SK-N-SH (cell line): Measurements from ENCODE around the gene PFKFB2. TPM values are rescaled to one million over a fixed set of nuclear protein-coding genes. Genes with fewer than 3 reads are reported as not detected.

Source experiments
- CTCF ChIA-PET: fragments of 300-600, 350-600 bp; formaldehyde crosslinking; extraction: SDS; loops from one replicate; lab custom pipeline; 2021; lab: Yijun Ruan, JAX
- POLR2A ChIA-PET: fragments of 350-600 bp; sonication (Branson Sonifier 250); formaldehyde crosslinking; extraction: SDS; loops from one replicate; lab custom pipeline; 2020; ENCODE audit warnings: antibody characterized with exemption, inconsistent platforms; lab: Yijun Ruan, JAX
- DNase-seq: peaks from one replicate; pipeline ENCODE4 v3.0.0; 2012
- H2AFZ ChIP-seq: fragments of 200-600 bp; sonication (generic); 2 replicates; pipeline ENCODE4 v1.8.1; 2016; ENCODE audit warnings: antibody characterized with exemption, mild to moderate bottlenecking, low read depth
- H3F3A ChIP-seq: fragments of 200-600 bp; sonication (generic); replicated peaks from 2 replicates; pipeline ENCODE3; 2016; ENCODE audit warnings: antibody characterized with exemption, mild to moderate bottlenecking; ENCODE audit not compliant: insufficient read depth
- H3K27ac ChIP-seq, 2 experiments: fragments of 200-500 bp in 1 of 2; fragments of 200-600 bp in 1 of 2; sonication (Bioruptor generic) in 1 of 2; sonication (generic), shearing (Covaris generic) in 1 of 2; 2 replicates each; pipeline versions ENCODE4 v1.5.1 to v1.6.1; 2014 to 2016; ENCODE audit warnings: low read depth in 2 of 2, inconsistent platforms in 1 of 2, low read length in 1 of 2, mild to moderate bottlenecking in 1 of 2, mixed read lengths in 1 of 2
- H3K27me3 ChIP-seq: fragments of 200-600 bp; sonication (generic), shearing (Covaris generic); 2 replicates; pipeline ENCODE4 v1.6.1; 2016; ENCODE audit warnings: mixed run types; ENCODE audit not compliant: insufficient read depth
- H3K36me3 ChIP-seq, 2 experiments: fragments of 200-500 bp in 1 of 2; fragments of 200-600 bp in 1 of 2; sonication (Bioruptor generic) in 1 of 2; sonication (generic) in 1 of 2; replicated peaks in 1 of 2; 2 replicates each; pipeline versions ENCODE3 to v1.5.1; 2014 to 2016; ENCODE audit warnings: low read length in 1 of 2, mild to moderate bottlenecking in 1 of 2; ENCODE audit not compliant: insufficient read depth in 2 of 2, control insufficient read depth in 1 of 2
- H3K4me1 ChIP-seq, 2 experiments: fragments of 200-500 bp in 1 of 2; fragments of 200-600 bp in 1 of 2; sonication (Bioruptor generic) in 1 of 2; sonication (generic), shearing (Covaris generic) in 1 of 2; 2 replicates each; pipeline versions ENCODE4 v1.5.1 to v1.6.1; 2014 to 2016; ENCODE audit warnings: low read depth in 1 of 2, low read length in 1 of 2, mixed run types in 1 of 2; ENCODE audit not compliant: insufficient read depth in 2 of 2, control insufficient read depth in 1 of 2
- H3K4me2 ChIP-seq: fragments of 200-600 bp; sonication (generic), shearing (Covaris generic); 2 replicates; pipeline ENCODE4 v1.6.1; 2017; ENCODE audit warnings: mixed run types
- H3K4me3 ChIP-seq, 2 experiments: fragments of 200-500 bp in 1 of 2; fragments of 200-600 bp in 1 of 2; sonication (Bioruptor generic) in 1 of 2; sonication (generic), shearing (Covaris generic) in 1 of 2; 2 replicates each; pipeline versions ENCODE4 v1.5.1 to v1.8.1; 2014 to 2016; ENCODE audit warnings: low read depth in 2 of 2, inconsistent platforms in 1 of 2, low read length in 1 of 2, mild to moderate bottlenecking in 1 of 2, mixed read lengths in 1 of 2, moderate library complexity in 1 of 2
- H3K79me2 ChIP-seq: fragments of 200-600 bp; sonication (generic); 2 replicates; pipeline ENCODE4 v1.8.1; 2017; ENCODE audit warnings: mild to moderate bottlenecking; ENCODE audit not compliant: insufficient read depth
- H3K9ac ChIP-seq: fragments of 200-600 bp; sonication (generic); 2 replicates; pipeline ENCODE4 v1.6.1; 2017; ENCODE audit warnings: mixed run types
- H3K9me2 ChIP-seq: fragments of 200-600 bp; sonication (generic); 2 replicates; pipeline ENCODE4 v1.6.1; 2017; ENCODE audit warnings: mixed run types
- H3K9me3 ChIP-seq: fragments of 200-600 bp; sonication (generic); 2 replicates; pipeline ENCODE4 v1.6.1; 2017; ENCODE audit warnings: mixed run types, mild to moderate bottlenecking, moderate library complexity
- H4K20me1 ChIP-seq: fragments of 200-600 bp; sonication (generic); 2 replicates; pipeline ENCODE4 v1.6.1; 2017; ENCODE audit warnings: mild to moderate bottlenecking, mixed run types; ENCODE audit not compliant: insufficient read depth
- EZH2phosphoT487 ChIP-seq: fragments of 200-600 bp; sonication (generic); IDR thresholded peaks from 2 replicates; pipeline ENCODE4 v1.6.1; 2017; ENCODE audit warnings: low read depth, mixed run types, mild to moderate bottlenecking, antibody characterized with exemption, moderate library complexity, borderline replicate concordance
- FOSL2 ChIP-seq: IDR thresholded peaks from 2 replicates; pipeline ENCODE4 v1.4.0; 2012; ENCODE audit warnings: low read depth, mild to moderate bottlenecking, moderate library complexity, borderline replicate concordance
- FOXJ3 ChIP-seq: sonication (generic); formaldehyde crosslinking; IDR thresholded peaks from 2 replicates; pipeline ENCODE4 v1.5.1; 2020; ENCODE audit warnings: mild to moderate bottlenecking, missing genetic modification reagents
- GABPA ChIP-seq: IDR thresholded peaks from 2 replicates; pipeline ENCODE4 v1.4.0; 2012; ENCODE audit warnings: low read depth, mild to moderate bottlenecking
- NFIC ChIP-seq: IDR thresholded peaks from 2 replicates; pipeline ENCODE4 v1.4.0; 2012; ENCODE audit warnings: borderline replicate concordance
- POLR2AphosphoS5 ChIP-seq: IDR thresholded peaks from 2 replicates; pipeline ENCODE4 v1.6.1; 2012; ENCODE audit warnings: low read depth, low read length
- RFX5 ChIP-seq: IDR thresholded peaks from 2 replicates; pipeline ENCODE4 v1.6.1; 2012; ENCODE audit warnings: mild to moderate bottlenecking, improper control_type of control experiment, low read length
- SMC3 ChIP-seq: IDR thresholded peaks from 2 replicates; pipeline ENCODE4 v1.6.1; 2012; ENCODE audit warnings: low read depth, low read length, improper control_type of control experiment
- TAF1 ChIP-seq: IDR thresholded peaks from 2 replicates; pipeline ENCODE4 v1.6.1; 2012; ENCODE audit warnings: low read depth, mild to moderate bottlenecking, low read length, moderate library complexity, borderline replicate concordance
- WGBS: methylation state at CpG from one replicate; pipeline ENCODE4 v1.1.6; 2017; ENCODE audit warnings: low lambda C conversion rate; 5-methylcytosine and 5-hydroxymethylcytosine counted together
- polyA plus RNA-seq, 3 experiments: library from polyadenylated mRNA; depleted of rRNA; stranded (reverse); fragments of >200 nt; gene quantifications; 2 replicates each; pipeline ENCODE4 v1.2.3, GENCODE V29; 2012
- TF ChIP-seq, protein P1 (sequence below): fragments of 150-350 bp; IDR thresholded peaks from 2 replicates; pipeline ENCODE4 v1.6.1; 2016; ENCODE audit warnings: mild to moderate bottlenecking, low read depth, low read length
- TF ChIP-seq, protein P2 (sequence below): IDR thresholded peaks from 2 replicates; pipeline ENCODE4 v1.4.0; 2012; ENCODE audit warnings: low read depth, borderline replicate concordance
- TF ChIP-seq, protein P3 (sequence below): IDR thresholded peaks from 2 replicates; pipeline ENCODE4 v1.4.0; 2012; ENCODE audit warnings: low read depth, borderline replicate concordance
- TF ChIP-seq, protein P4 (sequence below): IDR thresholded peaks from 2 replicates; pipeline ENCODE4 v1.4.0; 2012; ENCODE audit warnings: low read depth

PFKFB2 gene
- polyA plus RNA-seq, 1 of the 3 experiments (the other 2 are of a cell fraction), result 1.8 TPM

DNA sequence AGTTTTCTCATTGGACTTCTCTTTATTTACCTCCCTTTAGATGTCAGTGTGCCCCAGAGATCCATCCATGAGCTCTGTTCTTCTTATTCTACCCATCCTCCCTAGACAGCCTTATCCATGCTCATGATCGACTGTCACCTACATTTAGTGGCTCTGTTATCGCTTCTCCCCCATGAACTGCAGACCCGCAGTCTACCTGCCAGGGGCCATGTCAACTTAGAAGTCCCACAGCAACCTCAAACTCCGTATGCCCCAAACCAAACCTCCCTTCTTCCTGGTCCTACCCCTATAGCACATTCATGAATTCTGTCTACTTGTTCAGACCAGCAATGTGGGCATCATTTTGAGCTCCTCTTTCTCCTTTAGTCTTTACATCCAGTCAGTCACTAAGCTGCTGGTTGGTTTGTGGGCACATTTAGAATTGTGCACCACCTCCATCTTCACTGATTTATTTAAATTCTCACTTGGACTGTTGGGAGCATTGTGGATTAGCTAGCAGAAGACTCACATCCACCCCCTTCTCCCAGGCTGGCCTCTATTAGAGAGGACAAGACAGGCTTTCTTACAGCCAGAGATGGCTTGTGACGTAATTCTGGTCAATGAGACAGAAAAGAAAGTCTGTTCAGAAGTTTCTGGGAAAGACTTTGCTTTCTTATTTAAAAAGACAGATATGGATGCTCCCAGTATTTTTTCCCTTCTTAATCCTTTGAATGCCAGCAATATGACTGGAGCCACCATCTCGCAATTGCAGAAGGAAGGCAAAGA, 39.6 kb upstream of the PFKFB2 start:
- no peaks in the 10 kb centered on the region for H4K20me1 ChIP-seq
- no peaks in the 10 kb centered on the region for H3F3A ChIP-seq
- no peak overlapping the region for H3K9ac ChIP-seq
- no peaks in the 10 kb centered on the region for H3K9me2 ChIP-seq
- H3K27ac ChIP-seq, result no peak overlapping the region
- H3K27me3 ChIP-seq, result no peaks in the 10 kb centered on the region
- POLR2A ChIA-PET, result no interaction called here
- no peak for DNase-seq
- no peak overlapping the region for H3K4me3 ChIP-seq
- no peak overlapping the region for H3K4me2 ChIP-seq
- H2AFZ ChIP-seq, result no peak overlapping the region
- CTCF ChIA-PET, result interaction anchor here (1.0 to 2.3 kb wide), 6 partner anchors 9 to 78 kb away, joined by 3 to 11 read pairs (median 4); partner anchors contain the start of gene YOD1
- 30% methylated on average over 6 of the region's 6 CpGs for WGBS
- no peaks in the 10 kb centered on the region; a peak in 1 of 4 replicates for H3K4me1 ChIP-seq
- H3K36me3 ChIP-seq, result no peaks in the 10 kb centered on the region
- H3K9me3 ChIP-seq, result no peaks in the 10 kb centered on the region
- H3K79me2 ChIP-seq, result no peaks in the 10 kb centered on the region
- TF ChIP-seq FOXJ3 (CRISPR knock-in tag) (no peak), FOSL2 (no peak), TAF1 (no peak), GABPA (no peak), SMC3 (no peak), POLR2AphosphoS5 (no peak), RFX5 (no peak), EZH2phosphoT487 (no peak), NFIC (no peak)
- TF ChIP-seq, protein P1, sequence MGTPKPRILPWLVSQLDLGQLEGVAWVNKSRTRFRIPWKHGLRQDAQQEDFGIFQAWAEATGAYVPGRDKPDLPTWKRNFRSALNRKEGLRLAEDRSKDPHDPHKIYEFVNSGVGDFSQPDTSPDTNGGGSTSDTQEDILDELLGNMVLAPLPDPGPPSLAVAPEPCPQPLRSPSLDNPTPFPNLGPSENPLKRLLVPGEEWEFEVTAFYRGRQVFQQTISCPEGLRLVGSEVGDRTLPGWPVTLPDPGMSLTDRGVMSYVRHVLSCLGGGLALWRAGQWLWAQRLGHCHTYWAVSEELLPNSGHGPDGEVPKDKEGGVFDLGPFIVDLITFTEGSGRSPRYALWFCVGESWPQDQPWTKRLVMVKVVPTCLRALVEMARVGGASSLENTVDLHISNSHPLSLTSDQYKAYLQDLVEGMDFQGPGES, result no peak
- TF ChIP-seq, protein P2, sequence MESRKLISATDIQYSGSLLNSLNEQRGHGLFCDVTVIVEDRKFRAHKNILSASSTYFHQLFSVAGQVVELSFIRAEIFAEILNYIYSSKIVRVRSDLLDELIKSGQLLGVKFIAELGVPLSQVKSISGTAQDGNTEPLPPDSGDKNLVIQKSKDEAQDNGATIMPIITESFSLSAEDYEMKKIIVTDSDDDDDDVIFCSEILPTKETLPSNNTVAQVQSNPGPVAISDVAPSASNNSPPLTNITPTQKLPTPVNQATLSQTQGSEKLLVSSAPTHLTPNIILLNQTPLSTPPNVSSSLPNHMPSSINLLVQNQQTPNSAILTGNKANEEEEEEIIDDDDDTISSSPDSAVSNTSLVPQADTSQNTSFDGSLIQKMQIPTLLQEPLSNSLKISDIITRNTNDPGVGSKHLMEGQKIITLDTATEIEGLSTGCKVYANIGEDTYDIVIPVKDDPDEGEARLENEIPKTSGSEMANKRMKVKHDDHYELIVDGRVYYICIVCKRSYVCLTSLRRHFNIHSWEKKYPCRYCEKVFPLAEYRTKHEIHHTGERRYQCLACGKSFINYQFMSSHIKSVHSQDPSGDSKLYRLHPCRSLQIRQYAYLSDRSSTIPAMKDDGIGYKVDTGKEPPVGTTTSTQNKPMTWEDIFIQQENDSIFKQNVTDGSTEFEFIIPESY, result no peak
- TF ChIP-seq, protein P3, sequence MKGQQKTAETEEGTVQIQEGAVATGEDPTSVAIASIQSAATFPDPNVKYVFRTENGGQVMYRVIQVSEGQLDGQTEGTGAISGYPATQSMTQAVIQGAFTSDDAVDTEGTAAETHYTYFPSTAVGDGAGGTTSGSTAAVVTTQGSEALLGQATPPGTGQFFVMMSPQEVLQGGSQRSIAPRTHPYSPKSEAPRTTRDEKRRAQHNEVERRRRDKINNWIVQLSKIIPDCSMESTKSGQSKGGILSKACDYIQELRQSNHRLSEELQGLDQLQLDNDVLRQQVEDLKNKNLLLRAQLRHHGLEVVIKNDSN, result no peak
- TF ChIP-seq, protein P4, sequence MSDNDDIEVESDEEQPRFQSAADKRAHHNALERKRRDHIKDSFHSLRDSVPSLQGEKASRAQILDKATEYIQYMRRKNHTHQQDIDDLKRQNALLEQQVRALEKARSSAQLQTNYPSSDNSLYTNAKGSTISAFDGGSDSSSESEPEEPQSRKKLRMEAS, result no peak
